GM19239 (cell line): Measurements from ENCODE around the gene CCDC61.

Source experiments
- DNase-seq: peaks from one replicate; pipeline ENCODE4 v3.0.0; 2011; ENCODE audit warnings: low spot score; ENCODE audit not compliant: insufficient read length
- FAIRE-seq: peaks from 2 replicates; lab custom pipeline; 2011; peaks lifted over from hg19 to GRCh38; lab: Jason Lieb, UNC

CCDC61 gene

DNA sequence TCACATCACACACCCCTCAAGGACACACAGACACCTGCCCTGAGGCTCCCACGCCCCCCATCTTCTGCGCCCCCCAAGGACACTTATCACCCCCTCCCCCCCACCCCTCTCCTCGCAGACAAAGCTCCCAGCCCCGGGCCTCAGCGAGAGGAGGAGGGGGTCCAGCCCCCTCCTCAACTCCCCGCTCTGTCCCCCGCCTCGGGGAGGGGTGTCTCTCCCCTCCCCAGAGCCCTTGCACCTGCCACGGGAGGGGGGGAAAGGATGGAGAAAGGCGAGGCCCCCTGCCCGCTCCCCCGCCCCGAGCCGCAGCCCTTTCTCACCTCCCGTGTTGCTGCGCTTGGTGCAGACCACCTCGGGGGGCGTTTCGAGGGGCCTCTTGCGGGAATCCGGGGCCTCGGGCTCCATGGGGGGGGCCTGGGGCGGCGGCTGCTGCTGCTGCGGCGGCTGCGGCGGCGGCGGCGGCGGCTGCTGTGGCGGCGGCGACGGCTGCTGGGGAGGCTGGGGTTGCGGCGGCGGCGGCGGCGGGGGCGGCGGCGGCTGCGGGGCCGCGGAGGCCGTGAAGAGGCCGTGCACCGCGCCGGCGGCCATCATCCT, 22.2 kb upstream of the CCDC61 start:
- DNase-seq (no peak), FAIRE-seq (no peak)

GRCh38 chr19:45973553-45974338, 21.5 kb upstream of the CCDC61 start, which contains the start of gene NOVA2:
Gene NOVA2, minus strand, starts transcription at chr19:45973865. Its CDS starts 514 bp downstream, at chr19:45973351.
- no peak for FAIRE-seq
- DNase-seq = peak; percentile 82

DNA sequence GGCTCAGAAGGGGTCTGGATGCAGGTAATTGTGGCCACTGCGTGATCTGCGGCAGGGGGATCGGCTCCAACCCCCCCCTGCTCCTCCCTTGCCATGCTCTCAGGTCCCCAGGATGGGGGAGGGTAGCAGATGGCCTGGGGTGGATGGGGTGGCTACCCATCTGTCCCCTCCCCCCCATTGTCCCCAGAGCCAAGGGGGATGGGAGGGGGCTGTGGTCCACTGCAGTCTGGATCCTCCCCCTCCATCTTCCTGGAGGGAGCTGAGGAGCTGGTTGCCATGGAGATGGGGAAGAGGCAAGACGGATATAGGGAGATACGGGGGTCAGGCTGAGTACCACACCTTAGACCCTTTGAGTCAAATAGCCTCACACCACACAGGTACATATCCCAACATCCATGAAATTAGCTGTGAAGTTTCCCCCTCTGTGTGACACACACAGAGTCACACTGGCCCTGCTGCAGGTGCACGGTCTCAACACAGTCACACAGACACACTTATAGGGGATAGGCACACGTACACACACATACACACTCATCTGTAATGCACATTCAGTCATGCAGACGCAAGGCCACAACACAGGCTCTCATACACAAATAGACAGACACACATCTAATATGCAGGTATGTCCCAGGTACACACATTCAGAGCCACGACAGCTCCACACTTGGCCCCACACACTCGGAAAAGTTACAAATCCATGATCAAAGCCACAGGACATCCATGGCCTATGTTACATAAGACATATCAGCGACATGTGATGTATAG, 19.8 kb upstream of the CCDC61 start:
- FAIRE-seq = no peak
- DNase-seq = no peak

GRCh38 chr19:45976178-45976577, 19.1 kb upstream of the CCDC61 start:
- DNase-seq = no peak
- no peak for FAIRE-seq

DNA sequence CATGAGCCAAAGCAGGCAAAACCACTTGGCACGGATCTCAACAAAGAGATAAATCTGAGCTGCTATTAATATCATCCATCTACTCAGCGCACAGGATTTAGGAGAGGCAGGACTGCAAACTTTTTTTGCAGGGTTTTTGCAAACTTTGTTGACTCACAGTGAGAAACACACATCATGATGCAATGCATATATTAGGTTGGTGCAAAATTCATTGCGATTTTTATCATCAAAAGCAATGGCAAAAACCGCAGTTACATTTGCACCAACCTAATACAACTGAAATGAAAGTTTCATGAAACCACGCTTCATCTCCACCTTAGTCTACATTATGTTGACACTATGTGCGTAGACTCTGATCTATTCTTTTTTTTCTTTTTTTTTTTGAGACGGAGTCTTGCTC, 17.1 kb upstream of the CCDC61 start:
- FAIRE-seq (no peak), DNase-seq (no peak)

GRCh38 chr19:45981350-45981749, 13.9 kb upstream of the CCDC61 start:
- DNase-seq (no peak), FAIRE-seq (no peak)

GRCh38 chr19:45985321-45985720, 9.9 kb upstream of the CCDC61 start:
- no peak for FAIRE-seq

DNA sequence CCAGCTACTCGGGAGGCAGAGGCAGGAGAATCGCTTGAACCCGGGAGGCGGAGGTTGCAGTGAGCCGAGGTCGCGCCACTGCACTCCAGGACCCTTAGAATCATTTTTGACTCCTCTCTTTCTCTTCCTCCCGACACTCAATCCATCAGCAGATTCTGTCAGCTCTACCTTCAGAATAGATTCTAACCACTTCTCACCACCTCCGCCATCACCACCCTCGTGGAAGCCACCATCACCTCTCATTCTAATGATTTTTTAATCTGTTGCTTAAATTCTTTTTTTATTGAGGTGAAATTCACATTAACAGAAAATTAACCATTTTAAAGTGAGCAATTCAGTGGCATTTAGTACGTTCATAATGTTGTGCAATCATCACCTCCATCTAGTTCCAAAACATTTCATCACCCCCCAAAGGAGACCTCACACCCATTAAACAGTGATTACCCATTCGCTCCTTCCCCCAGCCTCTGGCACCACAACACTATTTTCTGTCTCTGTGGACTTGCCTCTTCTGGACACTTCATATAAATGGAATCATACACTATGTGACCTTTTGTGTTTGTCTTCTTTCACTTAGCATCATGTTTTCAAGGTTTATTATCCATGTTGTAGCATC, 5.0 kb upstream of the CCDC61 start:
- FAIRE-seq = no peak
- DNase-seq = no peak

More at GRCh38 chr19:45985321-45985720, 9.9 kb upstream of the CCDC61 start:
- no peak for DNase-seq

DNA sequence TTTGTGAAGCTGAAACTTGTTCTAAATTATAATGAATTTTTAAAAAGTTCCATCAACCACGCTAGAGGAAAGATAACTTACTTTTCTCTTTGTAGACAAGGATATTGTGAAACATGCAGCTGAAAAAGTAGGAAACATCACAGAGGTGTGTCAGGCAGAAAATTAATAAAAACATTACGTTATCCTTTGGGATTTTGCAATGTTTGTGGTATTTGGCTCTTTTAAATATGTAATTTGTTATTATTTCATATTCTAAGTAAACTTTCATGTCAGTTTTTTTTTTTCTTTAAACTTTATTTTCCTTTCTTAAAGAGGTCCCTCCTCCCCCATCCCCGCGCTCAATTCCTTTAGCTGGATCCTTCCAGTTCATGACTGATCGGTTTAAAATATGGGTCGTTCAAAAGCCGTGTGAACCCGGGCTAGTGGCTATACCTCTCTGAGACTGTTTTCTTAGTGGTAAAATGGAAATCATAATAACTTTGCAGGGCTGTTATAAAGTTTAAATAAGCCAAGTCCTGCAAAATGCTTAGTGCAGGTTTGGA, 740 bp upstream of the CCDC61 start:
- DNase-seq (no peak), FAIRE-seq (no peak)

DNA sequence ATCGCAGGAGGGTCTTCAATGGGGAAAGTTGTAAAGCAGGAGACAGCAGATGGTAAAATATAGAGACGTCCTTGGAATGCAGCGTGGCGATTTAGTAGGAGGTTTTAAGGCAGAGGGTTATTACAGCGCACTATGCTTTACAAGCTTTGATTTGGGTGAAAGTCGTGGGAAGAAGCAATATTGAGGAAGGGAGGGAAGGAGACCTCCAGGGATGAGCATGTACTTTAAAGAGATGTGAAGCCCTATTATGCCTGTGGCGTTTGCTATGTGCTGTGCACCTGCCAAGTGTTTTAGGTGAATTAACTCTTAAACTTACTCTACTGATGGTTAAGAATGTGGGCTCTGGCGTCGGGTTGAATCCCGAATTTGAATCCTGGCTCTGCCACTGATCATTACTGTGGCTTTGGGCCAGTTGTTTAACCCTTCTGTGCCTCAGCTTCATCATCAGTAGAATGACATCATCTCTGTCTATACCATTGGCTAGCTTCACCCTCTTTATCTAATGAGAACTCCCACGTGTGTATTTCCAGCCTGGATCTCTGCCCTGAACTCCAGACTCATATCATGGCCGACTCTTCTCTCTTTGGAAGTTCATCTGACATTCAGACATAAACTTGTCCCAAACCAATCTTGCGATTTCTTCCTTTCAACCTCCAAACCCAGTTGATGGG, 583 bp downstream of the CCDC61 start:
- no peak for DNase-seq
- FAIRE-seq = peak; percentile 8

GRCh38 chr19:45996933-45997332, 1.7 kb downstream of the CCDC61 start:
- DNase-seq = no peak
- no peak for FAIRE-seq

- no peak for FAIRE-seq
Observed at GRCh38 chr19:45998834-45999233, 3.6 kb downstream of the CCDC61 start.

GRCh38 chr19:45999653-46000121, 4.4 kb downstream of the CCDC61 start:
- FAIRE-seq (no peak), DNase-seq (no peak)

More at GRCh38 chr19:45998834-45999233, 3.6 kb downstream of the CCDC61 start:
- no peak for DNase-seq

- DNase-seq (peak; percentile 78), FAIRE-seq (peak; percentile 52)
Observed at GRCh38 chr19:46000491-46001246, 5.4 kb downstream of the CCDC61 start.

DNA sequence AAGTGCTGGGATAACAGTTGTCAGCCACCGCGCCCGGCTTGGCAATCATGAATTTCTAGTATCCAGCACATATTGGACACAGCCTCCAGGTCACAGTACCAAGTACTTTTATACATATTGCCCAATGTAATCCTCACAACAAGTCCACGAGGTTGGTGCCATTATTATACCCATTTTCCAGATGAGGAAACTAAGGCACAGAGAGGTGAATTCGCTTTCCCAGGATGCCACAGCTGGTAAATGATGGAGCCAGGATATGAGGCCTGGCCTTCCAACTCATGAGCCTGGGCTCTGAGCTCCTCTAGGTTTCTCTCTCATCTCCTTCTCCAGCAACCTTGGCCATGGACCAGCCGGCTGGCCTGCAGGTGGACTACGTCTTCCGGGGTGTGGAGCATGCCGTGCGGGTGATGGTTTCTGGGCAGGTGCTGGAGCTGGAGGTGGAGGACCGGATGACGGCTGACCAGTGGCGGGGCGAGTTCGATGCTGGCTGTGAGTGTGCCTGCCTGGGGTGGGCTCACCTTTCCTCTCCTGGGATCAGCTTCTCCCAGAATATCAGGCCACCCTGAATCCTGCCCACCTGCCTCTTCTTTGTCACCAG, 7.5 kb downstream of the CCDC61 start:
- no peak for DNase-seq
- no peak for FAIRE-seq

- FAIRE-seq (no peak), DNase-seq (no peak)
Observed at GRCh38 chr19:46006411-46006810, 11.1 kb downstream of the CCDC61 start.

DNA sequence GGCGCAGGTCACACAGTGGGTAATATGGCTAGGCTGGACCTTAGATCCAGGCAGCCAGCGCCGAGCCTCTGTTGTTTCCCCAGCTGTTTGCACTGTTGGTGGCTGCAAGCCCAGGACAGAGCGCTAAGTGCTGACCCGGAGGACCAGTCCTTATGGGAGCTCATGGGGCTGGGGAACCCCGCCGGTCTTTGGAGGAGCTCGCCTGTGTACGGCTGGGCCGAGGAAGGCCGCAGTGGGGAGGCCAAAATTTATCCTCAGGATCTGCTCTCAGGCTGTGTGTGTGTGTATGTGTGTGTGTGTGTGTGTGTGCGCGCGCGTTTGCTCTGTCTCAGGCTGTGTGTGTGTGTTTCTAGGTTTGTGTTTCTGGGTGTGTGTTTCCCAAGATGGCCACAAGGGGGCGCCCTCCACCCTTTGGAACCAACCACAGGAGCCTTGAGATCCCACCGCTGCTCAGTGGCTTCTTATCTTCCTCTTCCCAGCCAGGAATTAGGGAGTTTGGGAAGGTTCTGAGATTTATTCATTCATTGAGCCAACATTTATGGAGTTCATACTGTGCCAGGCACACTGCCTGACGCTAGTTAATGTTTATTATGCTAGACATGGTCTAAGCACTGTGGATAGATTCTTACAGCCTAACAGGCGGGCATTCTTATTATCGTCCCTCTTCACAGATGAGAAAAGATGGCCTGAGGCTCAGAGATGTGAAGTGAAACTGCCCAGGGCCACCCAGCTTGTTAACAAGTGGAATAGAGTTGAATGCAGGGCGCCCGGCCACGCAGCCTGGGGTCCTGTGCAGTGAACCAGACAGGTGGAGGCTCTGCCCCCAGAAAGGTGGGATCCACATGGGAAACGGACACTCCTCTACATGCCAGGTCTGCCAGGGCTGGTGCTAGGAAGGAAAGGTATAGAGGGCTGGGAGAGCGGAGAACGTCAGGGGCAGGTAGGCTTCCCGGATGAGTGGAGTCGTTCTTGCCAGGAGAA, 14.6 kb downstream of the CCDC61 start:
- DNase-seq (peak; percentile 54), FAIRE-seq (peak; percentile 23)
